CD4-positive, CD25-positive, alpha-beta regulatory T cell (primary cell): Measurements from ENCODE around the gene TRIAP1. TPM values are rescaled to one million over a fixed set of nuclear protein-coding genes. Genes with fewer than 3 reads are reported as not detected.

Experiments used
- ATAC-seq, 2 donors: fragments of 150-1000 bp; cut with Tn5 transposase; one replicate each; pipeline ENCODE4 v1.10.0; 2021; ENCODE audit warnings: low read depth in 2 of 2, moderate number of reproducible peaks in 2 of 2, moderate library complexity in 1 of 2
- DNase-seq, 3 donors: peaks; one replicate each; pipeline versions ENCODE4 v3.0.0 to v3.0.0-alpha.2; 2012 to 2022; ENCODE audit warnings: mixed read lengths in 1 of 3
- H3K27ac ChIP-seq: one replicate; pipeline ENCODE4 v1.7.0; 2013; ENCODE audit warnings: mild to moderate bottlenecking, low read length; ENCODE audit not compliant: insufficient read depth, poor library complexity, severe bottlenecking
- H3K27me3 ChIP-seq: one replicate; pipeline ENCODE4 v1.7.0; 2013; ENCODE audit warnings: low read length; ENCODE audit not compliant: control insufficient read depth, insufficient read depth
- H3K36me3 ChIP-seq: one replicate; pipeline ENCODE4 v1.7.0; 2013; ENCODE audit warnings: mild to moderate bottlenecking, low read length, moderate library complexity; ENCODE audit not compliant: control insufficient read depth, insufficient read depth
- H3K4me1 ChIP-seq: 2 replicates; pipeline ENCODE4 v1.7.0; 2013; ENCODE audit warnings: mild to moderate bottlenecking, low read length; ENCODE audit not compliant: insufficient read depth, control insufficient read depth, poor library complexity, severe bottlenecking
- H3K4me3 ChIP-seq: one replicate; pipeline ENCODE4 v1.7.0; 2013; ENCODE audit warnings: low read depth, mild to moderate bottlenecking, low read length, moderate library complexity
- H3K9me3 ChIP-seq, 2 experiments: 1 replicate in 1 of 2; 2 replicates in 1 of 2; pipeline ENCODE4 v1.7.0; 2013; ENCODE audit warnings: low read length in 2 of 2, mild to moderate bottlenecking in 1 of 2, moderate library complexity in 1 of 2; ENCODE audit not compliant: control insufficient read depth in 2 of 2
- H3K27ac Mint-ChIP-seq, 3 donors: one replicate each; pipeline ENCODE4 v1.8.0; 2020 to 2022; ENCODE audit warnings: mild to moderate bottlenecking in 3 of 3, mixed read lengths in 3 of 3, moderate library complexity in 2 of 3
- H3K27me3 Mint-ChIP-seq: one replicate; pipeline ENCODE4 v1.8.0; 2022; ENCODE audit warnings: mild to moderate bottlenecking, mixed read lengths
- H3K36me3 Mint-ChIP-seq: one replicate; pipeline ENCODE4 v1.8.0; 2020; ENCODE audit warnings: mixed read lengths
- H3K4me1 Mint-ChIP-seq, 4 donors: one replicate each; pipeline ENCODE4 v1.8.0; 2020 to 2022; ENCODE audit warnings: mixed read lengths in 4 of 4, mild to moderate bottlenecking in 1 of 4
- H3K4me3 Mint-ChIP-seq, 4 donors: one replicate each; pipeline ENCODE4 v1.8.0; 2020 to 2022; ENCODE audit warnings: mild to moderate bottlenecking in 4 of 4, mixed read lengths in 4 of 4, moderate library complexity in 3 of 4
- H3K9me3 Mint-ChIP-seq, 7 donors: one replicate each; pipeline ENCODE4 v1.8.0; 2020 to 2022; ENCODE audit warnings: mixed read lengths in 7 of 7, mild to moderate bottlenecking in 3 of 7, moderate library complexity in 2 of 7
- polyA plus RNA-seq, 4 donors: library from polyadenylated mRNA; unstranded; fragments of 300-500 nt; fragmentation: Illumina TruSeq; gene quantifications; one replicate each; pipeline ENCODE4 v1.2.3, GENCODE V29; 2021
- total RNA-seq: library from RNA; stranded (reverse); gene quantifications from one replicate; pipeline ENCODE4 v1.2.3, GENCODE V29; 2022

The TRIAP1 gene
- total and polyA plus RNA-seq, 5 donors from 2014 or later: 19.2 to 61.1 (median 46.4) TPM

GRCh38 chr12:120438495-120439198, 7.5 kb downstream of the TRIAP1 start:
- Histone ChIP-seq H3K4me3 (peak overlapping the region; percentile 87), H3K4me1 (peaks cover 24% of the 10 kb centered on the region), H3K27me3 (no peaks in the 10 kb centered on the region), H3K27ac (peak overlapping the region; percentile 84), H3K9me3 (no peaks in the 10 kb centered on the region), H3K36me3 (peaks cover 26% of the 10 kb centered on the region)
- H3K4me1 Mint-ChIP-seq: peaks cover 4 to 34% (median 15%) of the 10 kb centered on the region in 4 donors
- H3K36me3 Mint-ChIP-seq: peaks cover under 1% of the 10 kb centered on the region
- H3K4me3 Mint-ChIP-seq: peak overlapping the region; percentile 90 to 94 (median 92)
- H3K27me3 Mint-ChIP-seq: peaks cover 7% of the 10 kb centered on the region
- peak overlapping the region; percentile 38 to 96 (median 74) for H3K27ac Mint-ChIP-seq
- ATAC-seq (no peak), DNase-seq (no peak)
- H3K9me3 Mint-ChIP-seq: no peaks in the 10 kb centered on the region

- DNase-seq (peak; percentile 96 to 100 (median 97)), ATAC-seq (peak; percentile 97 to 98)
- peaks cover 24% of the 10 kb centered on the region for H3K4me1 ChIP-seq
- H3K4me3 Mint-ChIP-seq: peak within 1 kb of the TSS; percentile 90 to 94 (median 92)
- H3K27me3 ChIP-seq: peaks cover 1% of the 10 kb centered on the region
- no peaks in the 10 kb centered on the region for H3K36me3 Mint-ChIP-seq
- H3K36me3 ChIP-seq: peaks cover 21% of the 10 kb centered on the region
- H3K27ac ChIP-seq: peak within 1 kb of the TSS; percentile 84
- H3K4me3 ChIP-seq: peak within 1 kb of the TSS; percentile 87
- peak within 1 kb of the TSS; percentile 74 to 98 (median 96) for H3K27ac Mint-ChIP-seq
- no peaks in the 10 kb centered on the region for H3K9me3 Mint-ChIP-seq
- H3K4me1 Mint-ChIP-seq: peaks cover 4 to 34% (median 15%) of the 10 kb centered on the region in 4 donors
- peaks cover 15% of the 10 kb centered on the region for H3K27me3 Mint-ChIP-seq
- no peaks in the 10 kb centered on the region for H3K9me3 ChIP-seq
Observed at GRCh38 chr12:120437735-120438494, 8.3 kb downstream of the TRIAP1 start, which contains the start of gene COX6A1. Gene COX6A1 (plus strand): TSS chr12:120438113. CDS start chr12:120438127, 14 bp downstream.

- H3K27me3 ChIP-seq: peaks cover 3% of the 10 kb centered on the region
- no peaks in the 10 kb centered on the region for H3K9me3 ChIP-seq
- no peaks in the 10 kb centered on the region for H3K36me3 ChIP-seq
- no peak overlapping the region for H3K27ac Mint-ChIP-seq
- H3K27me3 Mint-ChIP-seq: peaks cover 26% of the 10 kb centered on the region
- H3K4me3 ChIP-seq: no peak overlapping the region
- no peaks in the 10 kb centered on the region for H3K9me3 Mint-ChIP-seq
- DNase-seq (no peak), ATAC-seq (no peak)
- H3K36me3 Mint-ChIP-seq: no peaks in the 10 kb centered on the region
- no peak overlapping the region for H3K27ac ChIP-seq
- peaks cover 5% of the 10 kb centered on the region for H3K4me1 ChIP-seq
- peak overlapping the region in 1 of 4 donors; percentile 52 for H3K4me3 Mint-ChIP-seq
- peaks cover 0 to 13% (median 8%) of the 10 kb centered on the region in 4 donors for H3K4me1 Mint-ChIP-seq
Observed at GRCh38 chr12:120432772-120433525, 13.2 kb downstream of the TRIAP1 start.

DNA sequence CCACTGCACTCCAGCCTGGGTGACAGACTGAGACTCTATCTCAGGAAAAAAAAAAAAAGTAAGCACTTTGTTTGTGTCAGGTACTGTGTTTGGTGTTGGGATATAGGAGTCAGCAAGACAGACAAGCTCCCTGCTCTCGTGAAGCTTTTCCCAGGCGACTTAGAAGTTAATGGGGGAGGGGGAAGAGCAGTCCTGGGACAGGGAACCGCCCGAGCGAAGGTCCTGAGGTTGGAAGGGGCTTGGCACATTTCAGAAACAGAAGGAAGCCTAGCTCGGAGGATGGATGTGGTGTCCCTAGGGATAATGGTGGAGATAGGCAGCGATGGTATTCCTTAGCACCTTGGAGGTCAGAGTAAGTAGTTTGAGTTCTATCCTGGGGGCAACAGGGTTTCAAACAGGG, 16.8 kb downstream of the TRIAP1 start:
- Mint-ChIP-seq H3K27me3 (peaks cover 29% of the 10 kb centered on the region), H3K27ac (no peak overlapping the region), H3K4me3 (no peak overlapping the region), H3K9me3 (no peaks in the 10 kb centered on the region), H3K4me1 (peaks cover 0 to 5% (median 3%) of the 10 kb centered on the region in 4 donors), H3K36me3 (no peaks in the 10 kb centered on the region)
- Histone ChIP-seq H3K27me3 (peaks cover 3% of the 10 kb centered on the region), H3K9me3 (no peaks in the 10 kb centered on the region), H3K27ac (no peak overlapping the region), H3K4me1 (no peaks in the 10 kb centered on the region), H3K4me3 (no peak overlapping the region), H3K36me3 (no peaks in the 10 kb centered on the region)
- no peak for DNase-seq
- no peak for ATAC-seq

DNA sequence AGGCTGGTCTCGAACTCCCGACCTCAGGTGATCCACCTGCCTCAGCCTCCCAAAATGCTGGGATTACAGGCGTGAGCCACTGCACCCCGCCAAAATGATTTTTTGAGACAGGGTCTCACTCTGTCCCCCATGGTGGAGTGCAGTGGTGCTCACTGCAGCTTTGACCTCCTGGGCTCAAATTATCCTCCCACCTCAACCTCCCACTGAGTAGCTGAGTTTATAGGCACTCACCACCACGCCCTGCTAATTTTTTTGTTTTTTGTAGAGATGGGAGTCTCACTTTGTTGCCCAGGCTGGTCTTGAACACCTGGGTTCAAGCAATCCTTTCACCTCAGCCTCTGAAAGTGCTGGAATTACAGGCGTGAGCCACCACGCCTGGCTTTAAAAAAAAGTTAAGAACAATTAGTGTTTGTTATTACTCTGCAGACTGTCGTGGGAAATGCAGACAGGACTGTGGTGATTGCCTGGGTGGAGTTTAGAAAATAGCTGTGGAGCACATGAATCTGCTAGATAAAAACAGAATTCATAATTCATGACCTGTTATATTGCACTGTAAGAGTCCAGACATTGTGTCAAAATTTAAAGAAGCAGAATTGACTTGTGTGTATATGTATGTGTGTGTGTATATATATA, 17.5 kb downstream of the TRIAP1 start:
- DNase-seq (no peak), ATAC-seq (no peak)
- Mint-ChIP-seq H3K27ac (no peak overlapping the region), H3K4me3 (no peak overlapping the region), H3K27me3 (peaks cover 29% of the 10 kb centered on the region), H3K4me1 (peaks cover 0 to 5% (median 3%) of the 10 kb centered on the region in 4 donors), H3K9me3 (no peaks in the 10 kb centered on the region), H3K36me3 (no peaks in the 10 kb centered on the region)
- Histone ChIP-seq H3K9me3 (no peaks in the 10 kb centered on the region), H3K4me3 (no peak overlapping the region), H3K27me3 (peaks cover 3% of the 10 kb centered on the region), H3K36me3 (no peaks in the 10 kb centered on the region), H3K27ac (no peak overlapping the region), H3K4me1 (no peaks in the 10 kb centered on the region)

DNA sequence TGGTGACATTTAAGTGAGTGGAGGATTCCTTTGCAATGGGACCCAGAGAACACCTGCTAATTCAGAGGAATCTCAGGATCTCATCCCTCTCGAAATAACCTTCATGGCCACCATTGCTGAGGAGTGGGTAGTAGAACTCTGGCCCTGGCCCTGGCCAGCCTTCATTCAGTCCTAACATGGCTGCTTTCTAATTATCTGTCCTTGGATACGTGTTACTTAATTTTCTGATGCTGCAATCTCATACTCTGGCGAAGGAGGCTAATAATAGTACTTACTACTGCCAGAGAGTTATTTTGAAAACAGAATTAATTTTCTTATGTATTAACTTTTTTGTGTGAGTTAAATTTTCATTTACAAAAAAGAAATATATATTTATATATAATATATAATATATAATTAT, 20.4 kb downstream of the TRIAP1 start:
- DNase-seq (no peak), ATAC-seq (no peak)
- H3K36me3 Mint-ChIP-seq: no peaks in the 10 kb centered on the region
- H3K27ac ChIP-seq: no peak overlapping the region
- H3K27me3 ChIP-seq: no peaks in the 10 kb centered on the region
- no peak overlapping the region for H3K4me3 Mint-ChIP-seq
- H3K27ac Mint-ChIP-seq: no peak overlapping the region
- no peak overlapping the region for H3K4me3 ChIP-seq
- no peaks in the 10 kb centered on the region for H3K36me3 ChIP-seq
- H3K4me1 Mint-ChIP-seq: peaks cover 0 to 5% (median 4%) of the 10 kb centered on the region in 4 donors
- peaks cover 26% of the 10 kb centered on the region for H3K27me3 Mint-ChIP-seq
- H3K4me1 ChIP-seq: no peaks in the 10 kb centered on the region
- H3K9me3 Mint-ChIP-seq: no peaks in the 10 kb centered on the region
- no peaks in the 10 kb centered on the region for H3K9me3 ChIP-seq

DNA sequence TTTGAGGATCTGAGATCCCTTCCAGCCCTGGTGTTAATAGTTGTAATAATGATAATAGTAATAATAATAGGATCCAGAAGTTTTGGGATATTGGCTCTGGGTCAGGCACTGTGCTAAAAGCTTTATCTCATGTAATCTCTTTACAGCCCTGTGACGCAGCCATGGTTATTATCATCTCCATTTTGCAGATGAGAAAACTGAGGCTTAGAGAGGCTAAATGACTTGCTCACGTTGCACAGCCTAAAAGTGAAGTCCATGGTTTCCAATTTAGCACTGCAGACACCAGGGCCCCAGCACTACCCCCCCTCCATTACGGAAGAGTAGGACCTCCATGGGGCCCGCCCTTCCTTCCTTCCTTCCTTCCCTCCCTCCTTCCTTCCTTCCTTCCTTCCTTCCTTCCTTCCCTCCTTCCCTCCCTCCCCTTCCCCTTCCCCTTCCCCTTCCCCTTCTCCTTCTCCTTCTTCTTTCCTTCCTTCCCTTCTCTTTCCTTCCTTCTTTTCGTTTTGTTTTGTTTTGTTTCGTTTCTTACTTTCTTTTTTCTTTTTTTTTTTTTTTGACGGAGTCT, 23.2 kb downstream of the TRIAP1 start:
- Mint-ChIP-seq H3K27me3 (peaks cover 19% of the 10 kb centered on the region), H3K36me3 (no peaks in the 10 kb centered on the region)

More for the DNA sequence above, 23.2 kb downstream of the TRIAP1 start:
- Histone ChIP-seq H3K4me1 (no peaks in the 10 kb centered on the region), H3K9me3 (no peaks in the 10 kb centered on the region), H3K4me3 (no peak overlapping the region), H3K36me3 (no peaks in the 10 kb centered on the region), H3K27me3 (no peaks in the 10 kb centered on the region), H3K27ac (no peak overlapping the region)
- Mint-ChIP-seq H3K27ac (peak overlapping the region in 1 of 3 donors; percentile 89), H3K9me3 (no peaks in the 10 kb centered on the region), H3K4me1 (peaks cover 0 to 2% (median 0%) of the 10 kb centered on the region in 4 donors), H3K4me3 (no peak overlapping the region)
- DNase-seq: no peak
- no peak for ATAC-seq
